H9 (cell line): Measurements from ENCODE around the gene OSBPL1A. TPM values are rescaled to one million over a fixed set of nuclear protein-coding genes. Genes with fewer than 3 reads are reported as not detected.

Source experiments
- DNase-seq: peaks from one replicate; pipeline ENCODE4 v3.0.0-alpha.2; 2017
- H2AFZ ChIP-seq: one replicate; pipeline ENCODE4 v1.6.1; 2013; ENCODE audit warnings: mild to moderate bottlenecking, low read length, control low read depth, moderate library complexity
- H2AK5ac ChIP-seq: 2 replicates; pipeline ENCODE4 v1.6.1; 2013; ENCODE audit warnings: low read length, control low read depth, mixed read lengths; ENCODE audit not compliant: insufficient read length
- H2BK120ac ChIP-seq: one replicate; pipeline ENCODE4 v1.6.1; 2013; ENCODE audit warnings: low read depth, mild to moderate bottlenecking, low read length, control low read depth, inconsistent platforms; ENCODE audit not compliant: poor library complexity, severe bottlenecking
- H2BK12ac ChIP-seq: 2 replicates; pipeline ENCODE4 v1.6.1; 2013; ENCODE audit warnings: low read length, control low read depth, mixed read lengths, low read depth; ENCODE audit not compliant: insufficient read length
- H2BK15ac ChIP-seq: 2 replicates; pipeline ENCODE4 v1.6.1; 2013; ENCODE audit warnings: low read depth, low read length, control low read depth
- H2BK20ac ChIP-seq: one replicate; pipeline ENCODE4 v1.6.1; 2013; ENCODE audit warnings: low read depth, mild to moderate bottlenecking, low read length, control low read depth, inconsistent platforms; ENCODE audit not compliant: poor library complexity, severe bottlenecking
- H2BK5ac ChIP-seq: 2 replicates; pipeline ENCODE4 v1.6.1; 2013; ENCODE audit warnings: low read length, control low read depth, mixed read lengths; ENCODE audit not compliant: insufficient read length
- H3K14ac ChIP-seq: 2 replicates; pipeline ENCODE4 v1.6.1; 2013; ENCODE audit warnings: low read length, control low read depth; ENCODE audit not compliant: insufficient read depth
- H3K18ac ChIP-seq: 2 replicates; pipeline ENCODE4 v1.6.1; 2013; ENCODE audit warnings: low read depth, mild to moderate bottlenecking, mixed read lengths, low read length, control low read depth; ENCODE audit not compliant: insufficient read length
- H3K23ac ChIP-seq: 2 replicates; pipeline ENCODE4 v1.6.1; 2013; ENCODE audit warnings: low read length, control low read depth, mixed read lengths, low read depth; ENCODE audit not compliant: insufficient read length
- H3K23me2 ChIP-seq: 2 replicates; pipeline ENCODE4 v1.6.1; 2013; ENCODE audit warnings: low read depth, mild to moderate bottlenecking, mixed read lengths, low read length, control low read depth; ENCODE audit not compliant: insufficient read length, poor library complexity, severe bottlenecking
- H3K27ac ChIP-seq: 2 replicates; pipeline ENCODE4 v1.5.1; 2013; ENCODE audit warnings: low read length, control low read depth, mixed read lengths, low read depth; ENCODE audit not compliant: insufficient read length
- H3K27me3 ChIP-seq: 2 replicates; pipeline ENCODE4 v1.6.1; 2013; ENCODE audit warnings: low read length, control low read depth, inconsistent platforms; ENCODE audit not compliant: insufficient read depth
- H3K4ac ChIP-seq: 2 replicates; pipeline ENCODE4 v1.6.1; 2013; ENCODE audit warnings: low read depth, mild to moderate bottlenecking, control low read depth, inconsistent platforms, low read length, moderate library complexity
- H3K4me1 ChIP-seq: 2 replicates; pipeline ENCODE4 v1.6.1; 2013; ENCODE audit warnings: low read length, control low read depth, inconsistent platforms; ENCODE audit not compliant: insufficient read depth
- H3K4me2 ChIP-seq: 2 replicates; pipeline ENCODE4 v1.6.1; 2013; ENCODE audit warnings: low read length, control low read depth, mixed read lengths; ENCODE audit not compliant: insufficient read length, insufficient read depth
- H3K56ac ChIP-seq: 2 replicates; pipeline ENCODE4 v1.6.1; 2013; ENCODE audit warnings: low read depth, mild to moderate bottlenecking, mixed read lengths, low read length, control low read depth; ENCODE audit not compliant: insufficient read length
- H3K79me1 ChIP-seq: 2 replicates; pipeline ENCODE4 v1.6.1; 2013; ENCODE audit warnings: low read depth, mild to moderate bottlenecking, moderate library complexity, low read length, control low read depth, inconsistent platforms; ENCODE audit not compliant: insufficient read depth, poor library complexity, severe bottlenecking
- H3K79me2 ChIP-seq: 2 replicates; pipeline ENCODE4 v1.6.1; 2013; ENCODE audit warnings: low read length, control low read depth, inconsistent platforms; ENCODE audit not compliant: insufficient read depth
- H3K9ac ChIP-seq: 2 replicates; pipeline ENCODE4 v1.6.1; 2013; ENCODE audit warnings: low read length, control low read depth, mixed read lengths; ENCODE audit not compliant: insufficient read length; ENCODE audit errors: extremely low read depth
- H3K9me3 ChIP-seq: one replicate; pipeline ENCODE4 v1.6.1; 2013; ENCODE audit warnings: low read depth, low read length, inconsistent platforms; ENCODE audit not compliant: control insufficient read depth
- H3T11ph ChIP-seq: one replicate; pipeline ENCODE4 v1.6.1; 2013; ENCODE audit warnings: mild to moderate bottlenecking, low read length, control low read depth, inconsistent platforms
- H4K20me1 ChIP-seq: one replicate; pipeline ENCODE4 v1.6.1; 2013; ENCODE audit not compliant: control insufficient read depth, insufficient read length, insufficient read depth
- H4K5ac ChIP-seq: 2 replicates; pipeline ENCODE4 v1.6.1; 2013; ENCODE audit warnings: low read depth, mild to moderate bottlenecking, mixed read lengths, low read length, control low read depth; ENCODE audit not compliant: insufficient read length
- H4K8ac ChIP-seq: replicated peaks from 2 replicates; pipeline ENCODE4 v1.6.1; 2013; ENCODE audit warnings: low read length, control low read depth, mixed read lengths, low read depth; ENCODE audit not compliant: insufficient read length
- H4K91ac ChIP-seq: 2 replicates; pipeline ENCODE4 v1.6.1; 2013; ENCODE audit warnings: low read depth, mild to moderate bottlenecking, moderate library complexity, mixed read lengths, low read length, control low read depth; ENCODE audit not compliant: insufficient read length
- H3K27ac Mint-ChIP-seq, 3 experiments: 2 replicates in 2 of 3; 3 replicates in 1 of 3; pipeline ENCODE4 v1.8.0; 2020 to 2021; ENCODE audit warnings: mixed read lengths in 3 of 3, mild to moderate bottlenecking in 1 of 3, moderate library complexity in 1 of 3
- H3K27me3 Mint-ChIP-seq: 2 replicates; pipeline ENCODE4 v1.8.0; 2021; ENCODE audit warnings: low read depth, mild to moderate bottlenecking, moderate library complexity, mixed read lengths
- H3K36me3 Mint-ChIP-seq, 3 experiments: 2 replicates in 2 of 3; 3 replicates in 1 of 3; pipeline ENCODE4 v1.8.0; 2020 to 2021; ENCODE audit warnings: low read depth in 3 of 3, mixed read lengths in 3 of 3; ENCODE audit not compliant: insufficient read depth in 1 of 3
- H3K4me1 Mint-ChIP-seq, 2 experiments: 2 replicates each; pipeline ENCODE4 v1.8.0; 2020; ENCODE audit warnings: mixed read lengths in 2 of 2
- H3K4me3 Mint-ChIP-seq, 2 experiments: 2 replicates in 1 of 2; 3 replicates in 1 of 2; pipeline ENCODE4 v1.8.0; 2020 to 2021; ENCODE audit warnings: mild to moderate bottlenecking in 2 of 2, mixed read lengths in 2 of 2, moderate library complexity in 1 of 2
- H3K9me3 Mint-ChIP-seq, 2 experiments: 2 replicates in 1 of 2; 3 replicates in 1 of 2; pipeline ENCODE4 v1.8.0; 2020; ENCODE audit warnings: mild to moderate bottlenecking in 2 of 2, mixed read lengths in 2 of 2, moderate library complexity in 1 of 2
- WGBS: extraction: QIAGEN DNeasy Blood & Tissue Kit; methylation state at CpG from one replicate; pipeline ENCODE4 v1.1.7; 2013; ENCODE audit warnings: missing lambda C conversion rate, low lambda C conversion rate, mixed read lengths; ENCODE audit not compliant: insufficient read length; ENCODE audit errors: extremely low coverage; 5-methylcytosine and 5-hydroxymethylcytosine counted together
- total RNA-seq: library from RNA; stranded (reverse); gene quantifications from 2 replicates; pipeline ENCODE4 v1.2.1, GENCODE V29; 2021
- TF ChIP-seq, protein P1 (sequence below): fragments of 200-600 bp; sonication (generic); conservative IDR thresholded peaks from 3 replicates; pipeline ENCODE4 v1.8.0; 2021; ENCODE audit warnings: antibody characterized with exemption, mild to moderate bottlenecking

OSBPL1A gene
- total RNA-seq, 1 experiment from 2014 or later, result 33.9 TPM

DNA sequence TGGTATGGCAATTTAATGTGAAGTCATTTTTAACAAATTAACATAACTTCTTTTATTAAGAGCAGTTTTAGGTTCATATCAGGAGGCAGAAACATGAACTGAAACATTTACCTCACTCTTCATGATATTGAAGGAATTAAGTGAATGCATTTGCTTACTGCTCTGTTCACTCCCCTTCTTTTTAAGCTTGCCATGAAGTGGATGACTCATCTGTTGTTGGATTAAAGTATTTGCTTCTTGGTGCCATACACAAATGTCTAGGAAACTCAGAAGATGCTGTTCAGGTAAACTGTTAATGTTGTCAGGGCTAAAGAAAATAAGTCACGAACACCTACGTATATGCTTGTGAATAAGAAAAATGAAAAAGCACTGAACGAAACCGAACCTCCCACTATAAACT lies 268.9 kb downstream of the OSBPL1A start:
- no peak overlapping the region for H2BK120ac ChIP-seq
- H3K79me1 ChIP-seq, result no peaks in the 10 kb centered on the region
- H3K4me2 ChIP-seq, result no peak overlapping the region
- H3K9me3 ChIP-seq, result no peaks in the 10 kb centered on the region
- H3K27ac Mint-ChIP-seq, result no peak overlapping the region
- no peak overlapping the region for H3T11ph ChIP-seq
- H3K27me3 ChIP-seq, result no peaks in the 10 kb centered on the region
- no peaks in the 10 kb centered on the region for H3K4me1 Mint-ChIP-seq
- no peak overlapping the region for H4K5ac ChIP-seq
- DNase-seq, result no peak
- no peak overlapping the region for H2AFZ ChIP-seq
- no peaks in the 10 kb centered on the region for H4K20me1 ChIP-seq
- H2BK20ac ChIP-seq, result no peak overlapping the region
- no peak overlapping the region for H3K4ac ChIP-seq
- H3K18ac ChIP-seq, result no peak overlapping the region
- H3K9me3 Mint-ChIP-seq, result no peaks in the 10 kb centered on the region
- no peak overlapping the region for H4K8ac ChIP-seq
- H3K23me2 ChIP-seq, result no peaks in the 10 kb centered on the region
- H3K79me2 ChIP-seq, result no peaks in the 10 kb centered on the region
- H3K23ac ChIP-seq, result no peak overlapping the region
- H3K4me1 ChIP-seq, result no peaks in the 10 kb centered on the region
- no peak overlapping the region for H3K56ac ChIP-seq
- H3K9ac ChIP-seq, result no peak overlapping the region
- H3K27ac ChIP-seq, result no peak overlapping the region
- H2BK15ac ChIP-seq, result no peak overlapping the region
- no peak overlapping the region for H4K91ac ChIP-seq
- no peaks in the 10 kb centered on the region for H3K27me3 Mint-ChIP-seq
- H3K4me3 Mint-ChIP-seq, result no peak overlapping the region
- TF ChIP-seq, protein P1, sequence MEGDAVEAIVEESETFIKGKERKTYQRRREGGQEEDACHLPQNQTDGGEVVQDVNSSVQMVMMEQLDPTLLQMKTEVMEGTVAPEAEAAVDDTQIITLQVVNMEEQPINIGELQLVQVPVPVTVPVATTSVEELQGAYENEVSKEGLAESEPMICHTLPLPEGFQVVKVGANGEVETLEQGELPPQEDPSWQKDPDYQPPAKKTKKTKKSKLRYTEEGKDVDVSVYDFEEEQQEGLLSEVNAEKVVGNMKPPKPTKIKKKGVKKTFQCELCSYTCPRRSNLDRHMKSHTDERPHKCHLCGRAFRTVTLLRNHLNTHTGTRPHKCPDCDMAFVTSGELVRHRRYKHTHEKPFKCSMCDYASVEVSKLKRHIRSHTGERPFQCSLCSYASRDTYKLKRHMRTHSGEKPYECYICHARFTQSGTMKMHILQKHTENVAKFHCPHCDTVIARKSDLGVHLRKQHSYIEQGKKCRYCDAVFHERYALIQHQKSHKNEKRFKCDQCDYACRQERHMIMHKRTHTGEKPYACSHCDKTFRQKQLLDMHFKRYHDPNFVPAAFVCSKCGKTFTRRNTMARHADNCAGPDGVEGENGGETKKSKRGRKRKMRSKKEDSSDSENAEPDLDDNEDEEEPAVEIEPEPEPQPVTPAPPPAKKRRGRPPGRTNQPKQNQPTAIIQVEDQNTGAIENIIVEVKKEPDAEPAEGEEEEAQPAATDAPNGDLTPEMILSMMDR, result no peak
- H3K14ac ChIP-seq, result no peak overlapping the region
- no peak overlapping the region for H2BK12ac ChIP-seq
- H3K36me3 Mint-ChIP-seq, result peaks cover 2 to 17% (median 4%) of the 10 kb centered on the region in 3 experiments; a peak in 4 of 7 replicates
- no peak overlapping the region for H2AK5ac ChIP-seq
- no CpG with 5 or more reads among the region's 4 CpGs for WGBS
- H2BK5ac ChIP-seq, result no peak overlapping the region
